Heart right ventricle (tissue), 16 donors: ENCODE data around the gene RABGAP1. TPM values are rescaled to one million over a fixed set of nuclear protein-coding genes. Genes with fewer than 3 reads are reported as not detected.

Experiments used
- ATAC-seq, 8 donors: fragments of 200-7000 bp; cut with Tn5 transposase; one replicate each; pipeline ENCODE4 v1.9.1; 2020; ENCODE audit warnings: mild to moderate bottlenecking in 8 of 8, moderate library complexity in 8 of 8, moderate number of reproducible peaks in 1 of 8
- DNase-seq, 2 donors: peaks; one replicate each; pipeline ENCODE4 v3.0.0-alpha.2; 2020
- H3K27ac ChIP-seq, 10 donors: fragments of 200-600 bp; sonication (generic) in 2 of 10; one replicate each; pipeline versions ENCODE4 v1.5.0 to v1.8.0; 2020 to 2022; ENCODE audit warnings: mild to moderate bottlenecking in 3 of 10
- H3K27me3 ChIP-seq, 7 donors: fragments of 200-600 bp; one replicate each; pipeline ENCODE4 v1.8.0; 2021 to 2022; ENCODE audit warnings: mild to moderate bottlenecking in 2 of 7
- H3K36me3 ChIP-seq, 9 donors: fragments of 200-600 bp; sonication (generic) in 1 of 9; one replicate each; pipeline versions ENCODE4 v1.5.0 to v1.8.0; 2020 to 2022; ENCODE audit warnings: mild to moderate bottlenecking in 2 of 9
- H3K4me1 ChIP-seq, 9 donors: fragments of 200-600 bp; sonication (generic) in 1 of 9; one replicate each; pipeline versions ENCODE4 v1.5.0 to v1.8.0; 2020 to 2022; ENCODE audit warnings: mild to moderate bottlenecking in 4 of 9
- H3K4me3 ChIP-seq, 10 donors: fragments of 200-600 bp; sonication (generic) in 2 of 10; one replicate each; pipeline versions ENCODE4 v1.5.0 to v1.8.0; 2020 to 2022; ENCODE audit warnings: mild to moderate bottlenecking in 7 of 10, moderate library complexity in 2 of 10
- H3K9me3 ChIP-seq, 11 donors: fragments of 200-600 bp in 10 of 11; sonication (generic) in 2 of 11; one replicate each; pipeline versions ENCODE4 v1.5.0 to v1.8.0; 2013 to 2022; ENCODE audit warnings: mild to moderate bottlenecking in 2 of 11, control low read depth in 1 of 11, moderate library complexity in 1 of 11
- WGBS, 2 donors: extraction: QIAGEN DNeasy Blood & Tissue Kit; methylation state at CpG; one replicate each; pipeline ENCODE4 v1.1.7; 2013; ENCODE audit warnings: inconsistent platforms in 1 of 2; 5-methylcytosine and 5-hydroxymethylcytosine counted together
- intact Hi-C, 10 donors: fragments of 100-400 bp; cut with DNase I; formaldehyde crosslinking; loops; one replicate each; pipeline versions ENCODE4 v1.11.1 to v1.14.2; 2022
- polyA plus RNA-seq, 2 donors: library from polyadenylated mRNA; stranded (reverse); fragments of 200-250 nt; gene quantifications; one replicate each; pipeline ENCODE4 v1.2.3, GENCODE V29; 2013
- total RNA-seq, 10 donors: library from RNA; stranded (reverse); fragmentation: NEBNext Ultra II Directional in 3 of 10; extraction: Animal tissue kit (Norgen Biotek cat#: 25700) in 3 of 10; gene quantifications; one replicate each; pipeline versions ENCODE4 v1.2.1 to v1.2.4, GENCODE V29; 2021 to 2023
- TF ChIP-seq, protein P1 (sequence below), 9 donors: fragments of 200-600 bp; sonication (generic) in 2 of 9; IDR thresholded peaks; one replicate each; pipeline versions ENCODE4 v1.5.0 to v1.8.0; 2021 to 2022; ENCODE audit warnings: antibody characterized with exemption in 9 of 9, mild to moderate bottlenecking in 5 of 9, moderate library complexity in 1 of 9
- donor health status: Arrhythmogenic right ventricular cardiomyopathy.
- donor health status: ischemic (EF 13 %, LVEDD 7.1; RV severe dilation, severe dysfunction).
- donor health status: healthy with polysubstance abuse.
- donor health status: DM: no; HTN: yes; CAD: no.
- donor health status: DM: no; HTN: no; CAD: no.
- donor health status: ischemic (EF 25% LVEDD 6.9; RV normal size, moderate dysfunction).
- donor health status: ischemic (EF 25% LVEDD 5.7; RV mildly dilated, moderate dysfunction).
- donor health status: healthy.
- donor health status: DM: yes; HTN: yes; CAD: no.
- donor health status: Ischemic cardiomyopathy.
- donor health status: ischemic (EF 35%, LVEDD 5.7; RV mildly dilated, moderate dysfunction).
- donor health status: nonischemic (EF 11% LVEDD 7.7; RV severe dilation, severe dysfunction).
- donor health status: DM: yes; HTN: yes; CAD: no.
- donor health status: PGD.
- donor health status: ischemic (EF 29% LVEDD 5.4; RV normal size, mild dysfunction).
- donor health status: nonischemic (EF 23%, LVEDD 6.1; RV moderate dilation, normal function).

Gene RABGAP1
- total and polyA plus RNA-seq, 12 donors, result 9.3 to 62.3 (median 45.8) TPM

DNA sequence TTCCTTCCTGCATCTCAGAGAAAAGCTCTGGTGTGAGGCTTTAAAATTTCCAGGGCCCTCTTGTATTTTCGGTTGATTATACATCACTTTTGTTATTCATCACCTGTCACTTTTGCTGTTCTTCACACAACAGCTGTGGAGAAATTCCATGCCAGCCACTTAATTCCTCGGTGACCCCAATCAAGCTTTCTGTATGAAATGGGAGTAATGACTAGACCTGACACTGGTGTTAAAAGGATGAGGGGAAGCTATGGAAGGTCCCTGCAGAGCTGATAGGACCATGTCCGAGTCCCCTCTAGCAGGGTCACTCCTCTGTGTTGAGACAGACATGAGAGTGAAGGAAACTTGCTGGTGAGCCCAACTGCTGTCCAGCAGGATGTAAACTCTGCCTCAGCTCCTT is 152.3 kb downstream of the RABGAP1 start:
- H3K9me3 ChIP-seq, result no peaks in the 10 kb centered on the region
- no peak overlapping the region for H3K4me3 ChIP-seq
- peaks cover 0 to 99% (median 44%) of the 10 kb centered on the region in 9 donors for H3K36me3 ChIP-seq
- H3K27me3 ChIP-seq, result no peaks in the 10 kb centered on the region
- H3K4me1 ChIP-seq, result no peaks in the 10 kb centered on the region
- WGBS, 2 donors, result 47 to 69% methylated on average over 3 of the region's 3 CpGs
- DNase-seq, result no peak
- intact Hi-C loops, result loop anchor here in 1 of 10 donors (5.0 kb wide), 1 partner anchor 254 kb away; no protein-coding TSS in a partner anchor
- no peak for ATAC-seq
- TF ChIP-seq, protein P1, sequence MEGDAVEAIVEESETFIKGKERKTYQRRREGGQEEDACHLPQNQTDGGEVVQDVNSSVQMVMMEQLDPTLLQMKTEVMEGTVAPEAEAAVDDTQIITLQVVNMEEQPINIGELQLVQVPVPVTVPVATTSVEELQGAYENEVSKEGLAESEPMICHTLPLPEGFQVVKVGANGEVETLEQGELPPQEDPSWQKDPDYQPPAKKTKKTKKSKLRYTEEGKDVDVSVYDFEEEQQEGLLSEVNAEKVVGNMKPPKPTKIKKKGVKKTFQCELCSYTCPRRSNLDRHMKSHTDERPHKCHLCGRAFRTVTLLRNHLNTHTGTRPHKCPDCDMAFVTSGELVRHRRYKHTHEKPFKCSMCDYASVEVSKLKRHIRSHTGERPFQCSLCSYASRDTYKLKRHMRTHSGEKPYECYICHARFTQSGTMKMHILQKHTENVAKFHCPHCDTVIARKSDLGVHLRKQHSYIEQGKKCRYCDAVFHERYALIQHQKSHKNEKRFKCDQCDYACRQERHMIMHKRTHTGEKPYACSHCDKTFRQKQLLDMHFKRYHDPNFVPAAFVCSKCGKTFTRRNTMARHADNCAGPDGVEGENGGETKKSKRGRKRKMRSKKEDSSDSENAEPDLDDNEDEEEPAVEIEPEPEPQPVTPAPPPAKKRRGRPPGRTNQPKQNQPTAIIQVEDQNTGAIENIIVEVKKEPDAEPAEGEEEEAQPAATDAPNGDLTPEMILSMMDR (IDR thresholded peaks at IDR 0.05), result no peak
- no peak overlapping the region for H3K27ac ChIP-seq

DNA sequence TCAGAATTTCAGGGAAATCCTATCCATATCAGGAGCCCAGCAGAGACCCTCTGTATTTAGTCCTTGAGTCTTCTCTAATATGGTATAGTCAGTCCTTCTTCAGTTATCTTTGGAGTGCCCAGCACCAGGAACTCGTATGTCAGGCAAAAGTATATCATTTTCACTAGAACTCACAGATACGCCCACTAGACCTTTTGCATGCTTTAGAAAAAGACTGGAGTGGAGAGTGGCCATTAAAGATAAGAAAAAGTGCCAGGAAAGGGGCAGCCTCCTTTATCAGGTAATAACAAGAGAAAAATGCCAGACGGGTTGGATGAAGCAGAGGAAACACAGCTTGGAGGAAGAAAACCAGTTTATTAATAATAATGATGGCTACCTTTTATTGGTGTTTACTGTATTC is 156.2 kb downstream of the RABGAP1 start:
- Histone ChIP-seq H3K4me3 (no peak overlapping the region), H3K9me3 (no peaks in the 10 kb centered on the region), H3K4me1 (no peaks in the 10 kb centered on the region), H3K27me3 (no peaks in the 10 kb centered on the region), H3K36me3 (peaks cover 0 to 99% (median 55%) of the 10 kb centered on the region in 9 donors), H3K27ac (no peak overlapping the region)
- intact Hi-C loops, result no loop called here
- no peak for ATAC-seq
- WGBS, 2 donors, result 54 to 83% methylated on average over 3 of the region's 3 CpGs
- TF ChIP-seq, protein P1 (IDR thresholded peaks at IDR 0.05), result no peak
- DNase-seq, result no peak

DNA sequence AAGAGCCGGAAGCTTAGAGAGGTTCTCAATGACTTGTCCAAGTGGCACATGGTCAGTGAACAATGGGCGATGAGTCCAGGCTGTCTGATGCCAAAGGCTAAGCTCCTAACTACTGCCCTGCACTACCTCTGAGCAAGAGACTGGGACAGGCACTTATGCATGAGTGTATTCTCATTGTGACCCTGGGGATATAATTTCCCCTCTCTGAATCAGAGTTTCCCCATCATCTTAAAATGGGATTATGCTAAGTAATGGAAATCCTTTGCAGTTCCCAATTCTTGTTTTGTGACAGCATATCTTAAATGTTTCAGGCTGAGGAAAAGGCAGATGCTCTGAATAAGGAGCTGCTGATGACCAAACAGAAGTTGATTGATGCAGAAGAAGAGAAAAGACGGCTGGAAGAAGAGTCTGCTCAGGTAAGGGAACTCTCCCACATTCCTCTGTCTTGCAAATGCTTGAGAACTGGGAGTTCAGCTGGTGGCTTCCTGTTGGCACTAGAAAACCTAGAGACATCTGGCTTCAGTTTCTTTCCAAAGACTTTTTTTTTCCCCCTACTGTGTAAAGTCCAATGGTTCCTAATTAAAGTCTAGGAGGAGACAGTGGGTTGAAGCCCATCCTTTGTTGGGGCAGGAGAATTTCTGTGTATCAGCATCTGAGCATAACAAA is 156.7 kb downstream of the RABGAP1 start:
- H3K36me3 ChIP-seq, result peaks cover 0 to 99% (median 53%) of the 10 kb centered on the region in 9 donors
- H3K27me3 ChIP-seq, result no peaks in the 10 kb centered on the region
- DNase-seq (no peak), ATAC-seq (no peak)
- 93 to 95% methylated on average over 3 of the region's 3 CpGs for WGBS, 2 donors
- H3K9me3 ChIP-seq, result no peaks in the 10 kb centered on the region
- H3K4me1 ChIP-seq, result peaks cover 0 to 4% (median 0%) of the 10 kb centered on the region in 9 donors
- no peak overlapping the region for H3K27ac ChIP-seq
- H3K4me3 ChIP-seq, result no peak overlapping the region
- intact Hi-C loops, result no loop called here
- TF ChIP-seq, protein P1 (IDR thresholded peaks at IDR 0.05), result no peak

- TF ChIP-seq, protein P1 (IDR thresholded peaks at IDR 0.05), result no peak
- DNase-seq (no peak), ATAC-seq (peak in 1 of 8 donors; percentile 35)
- intact Hi-C loops, result no loop called here
- Histone ChIP-seq H3K36me3 (peaks cover 0 to 99% (median 55%) of the 10 kb centered on the region in 9 donors), H3K27me3 (no peaks in the 10 kb centered on the region), H3K9me3 (no peaks in the 10 kb centered on the region), H3K4me3 (no peak overlapping the region), H3K27ac (no peak overlapping the region), H3K4me1 (peaks cover 0 to 7% (median 0%) of the 10 kb centered on the region in 9 donors)
- 79 to 81% methylated on average over 4 of the region's 4 CpGs for WGBS, 2 donors
Measured at GRCh38 chr9:123098096-123098459, 157.3 kb downstream of the RABGAP1 start.
